GM23338 (cell line): ENCODE results near the gene SLC9A4. TPM values are rescaled to one million over a fixed set of nuclear protein-coding genes. Genes with fewer than 3 reads are reported as not detected.

Experiments used
- ATAC-seq: fragments of 200-7000 bp; cut with Tn5 transposase; 3 replicates; pipeline ENCODE4 v1.9.1; 2020
- DNase-seq: peaks from one replicate; pipeline ENCODE4 v3.0.0-alpha.2; 2015; ENCODE audit warnings: low spot score
- H2AFZ ChIP-seq: fragments of 200-600 bp; sonication (generic); 2 replicates; pipeline ENCODE4 v1.8.0; 2016; ENCODE audit warnings: antibody characterized with exemption, mild to moderate bottlenecking, moderate library complexity
- H3F3A ChIP-seq: fragments of 200-600 bp; sonication (generic); replicated peaks from 2 replicates; pipeline ENCODE4 v1.8.0; 2017; ENCODE audit warnings: antibody characterized with exemption, mixed run types, low read depth
- H3K27ac ChIP-seq: fragments of 200-600 bp; sonication (generic); 2 replicates; pipeline ENCODE4 v1.6.1; 2016; ENCODE audit warnings: low read depth
- H3K27me3 ChIP-seq: fragments of 200-600 bp; sonication (generic); 2 replicates; pipeline ENCODE4 v1.8.0; 2016; ENCODE audit warnings: mild to moderate bottlenecking, mixed run types, moderate library complexity; ENCODE audit not compliant: insufficient read depth
- H3K36me3 ChIP-seq: fragments of 200-600 bp; sonication (generic); 2 replicates; pipeline ENCODE4 v1.8.0; 2016; ENCODE audit warnings: mild to moderate bottlenecking; ENCODE audit not compliant: insufficient read depth
- H3K4me1 ChIP-seq: fragments of 200-600 bp; sonication (generic); 2 replicates; pipeline ENCODE4 v1.8.0; 2016; ENCODE audit warnings: mild to moderate bottlenecking, moderate library complexity; ENCODE audit not compliant: insufficient read depth
- H3K4me2 ChIP-seq: fragments of 200-600 bp; sonication (generic); 2 replicates; pipeline ENCODE4 v1.7.1; 2017; ENCODE audit warnings: mixed run types
- H3K4me3 ChIP-seq: fragments of 200-600 bp; sonication (generic); 2 replicates; pipeline ENCODE4 v1.6.1; 2016; ENCODE audit warnings: mixed run types
- H3K79me2 ChIP-seq: fragments of 200-600 bp; sonication (generic); replicated peaks from 2 replicates; pipeline ENCODE4 v1.8.0; 2017; ENCODE audit warnings: mild to moderate bottlenecking; ENCODE audit not compliant: insufficient read depth
- H3K9me2 ChIP-seq: fragments of 200-600 bp; sonication (generic); 2 replicates; pipeline ENCODE4 v1.8.0; 2017; ENCODE audit not compliant: insufficient read depth
- H4K20me1 ChIP-seq: fragments of 200-600 bp; sonication (generic); replicated peaks from 2 replicates; pipeline ENCODE4 v1.8.0; 2017; ENCODE audit warnings: mild to moderate bottlenecking; ENCODE audit not compliant: insufficient read depth
- H3K27ac Mint-ChIP-seq: 2 replicates; pipeline ENCODE4 v1.8.0; 2020; ENCODE audit warnings: inconsistent platforms, mild to moderate bottlenecking, moderate library complexity, mixed read lengths
- H3K27me3 Mint-ChIP-seq: 3 replicates; pipeline ENCODE4 v1.8.0; 2022; ENCODE audit warnings: low read depth, mild to moderate bottlenecking, moderate library complexity, mixed read lengths, inconsistent platforms; ENCODE audit not compliant: insufficient read depth, poor library complexity
- H3K36me3 Mint-ChIP-seq: 3 replicates; pipeline ENCODE4 v1.8.0; 2021; ENCODE audit warnings: low read depth, mild to moderate bottlenecking, inconsistent platforms, moderate library complexity, mixed read lengths
- H3K4me1 Mint-ChIP-seq: 3 replicates; pipeline ENCODE4 v1.8.0; 2020; ENCODE audit warnings: mild to moderate bottlenecking, inconsistent platforms, mixed read lengths
- H3K4me3 Mint-ChIP-seq: 3 replicates; pipeline ENCODE4 v1.8.0; 2021; ENCODE audit warnings: moderate library complexity, mild to moderate bottlenecking, inconsistent platforms, mixed read lengths
- H3K9me3 Mint-ChIP-seq: 3 replicates; pipeline ENCODE4 v1.8.0; 2020; ENCODE audit warnings: moderate library complexity, mild to moderate bottlenecking, inconsistent platforms, mixed read lengths
- CREB1 ChIP-seq: fragments of 250-450 bp; sonication (Bioruptor Pico); IDR thresholded peaks from 2 replicates; pipeline ENCODE4 v1.5.0; 2020; ENCODE audit warnings: low read depth, mild to moderate bottlenecking, moderate library complexity
- EZH2 ChIP-seq: fragments of 200-600 bp; sonication (generic); IDR thresholded peaks from one replicate; pipeline ENCODE4 v1.8.0; 2017; ENCODE audit warnings: antibody characterized with exemption, mild to moderate bottlenecking, low read depth; ENCODE audit not compliant: unreplicated experiment
- EZH2phosphoT487 ChIP-seq: fragments of 200-600 bp; sonication (generic); IDR thresholded peaks from one replicate; pipeline ENCODE4 v1.8.1; 2018; ENCODE audit warnings: antibody characterized with exemption; ENCODE audit not compliant: unreplicated experiment
- JUNB ChIP-seq: IDR thresholded peaks from one replicate; pipeline ENCODE4 v1.6.1; 2016; ENCODE audit warnings: antibody characterized with exemption; ENCODE audit not compliant: unreplicated experiment
- NANOG ChIP-seq: IDR thresholded peaks from 2 replicates; pipeline ENCODE4 v1.6.1; 2016; ENCODE audit warnings: antibody characterized with exemption, borderline replicate concordance
- ZNF331 ChIP-seq: fragments of 250-450 bp; sonication (Bioruptor Pico); IDR thresholded peaks from 2 replicates; pipeline ENCODE4 v1.5.0; 2020; ENCODE audit warnings: low read depth, mild to moderate bottlenecking, moderate library complexity
- polyA plus RNA-seq: library from polyadenylated mRNA; unstranded; fragments of >200 nt; fragmentation: Nextera tagmentation; extraction: Ambion mirVana; gene quantifications from 2 replicates; pipeline ENCODE4 v1.2.1, GENCODE V29; 2016
- total RNA-seq: library from RNA; depleted of rRNA; stranded (reverse); fragments of >200 nt; shearing (Covaris generic); gene quantifications from 2 replicates; pipeline ENCODE4 v1.2.3, GENCODE V29; 2014
- TF ChIP-seq, protein P1 (sequence below): IDR thresholded peaks from one replicate; pipeline ENCODE4 v1.6.1; 2018; ENCODE audit warnings: antibody characterized with exemption; ENCODE audit not compliant: unreplicated experiment
- TF ChIP-seq, protein P2 (sequence below), 2 experiments: fragments of 200-600 bp in 1 of 2; sonication (generic) in 1 of 2; conservative IDR thresholded peaks; 2 replicates each; pipeline versions ENCODE4 v1.5.1 to v1.6.1; 2016 to 2017; ENCODE audit warnings: antibody characterized with exemption in 2 of 2, low read depth in 2 of 2, mild to moderate bottlenecking in 2 of 2, moderate library complexity in 1 of 2

The SLC9A4 gene
- total and polyA plus RNA-seq, 2 experiments from 2014 or later = not detected

DNA sequence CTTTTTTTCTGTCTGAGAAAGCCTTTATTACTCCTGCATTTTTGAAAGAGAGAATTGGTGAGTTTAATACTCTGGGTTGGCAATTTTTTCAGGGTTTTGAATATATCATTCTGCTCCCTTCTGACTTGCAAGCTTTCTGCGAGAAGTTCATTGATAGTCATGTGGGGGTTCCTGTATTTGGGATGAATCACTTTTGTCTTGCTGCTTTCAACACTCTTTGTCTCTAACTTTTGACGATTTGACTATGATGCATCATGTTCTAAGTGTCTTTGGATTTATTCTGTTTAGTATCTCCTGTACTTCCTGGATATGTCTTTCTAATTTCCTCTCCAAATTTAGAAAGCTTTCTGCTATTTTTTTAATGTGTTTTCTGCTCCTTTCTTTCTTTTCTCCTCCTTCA, 105.3 kb downstream of the SLC9A4 start:
- DNase-seq (no peak), ATAC-seq (no peak)
- no peak overlapping the region for H3K4me3 ChIP-seq
- Mint-ChIP-seq H3K4me3 (no peak overlapping the region), H3K4me1 (no peaks in the 10 kb centered on the region), H3K27me3 (no peaks in the 10 kb centered on the region), H3K27ac (no peak overlapping the region), H3K36me3 (peaks cover 3% of the 10 kb centered on the region; the same call in 1 of the 3 replicates), H3K9me3 (peaks cover 7% of the 10 kb centered on the region; the same call in 2 of the 3 replicates)
- H3F3A ChIP-seq = no peaks in the 10 kb centered on the region
- no peaks in the 10 kb centered on the region for H3K27me3 ChIP-seq
- H3K4me1 ChIP-seq = no peaks in the 10 kb centered on the region; the same call in 1 of the 2 replicates
- no peaks in the 10 kb centered on the region for H4K20me1 ChIP-seq
- no peak overlapping the region for H2AFZ ChIP-seq
- H3K79me2 ChIP-seq = no peaks in the 10 kb centered on the region
- no peak overlapping the region for H3K4me2 ChIP-seq
- no peaks in the 10 kb centered on the region for H3K36me3 ChIP-seq
- TF ChIP-seq JUNB = no peak
- TF ChIP-seq NANOG = no peak
- TF ChIP-seq EZH2phosphoT487 = no peak
- no peak for TF ChIP-seq EZH2
- TF ChIP-seq, protein P1, sequence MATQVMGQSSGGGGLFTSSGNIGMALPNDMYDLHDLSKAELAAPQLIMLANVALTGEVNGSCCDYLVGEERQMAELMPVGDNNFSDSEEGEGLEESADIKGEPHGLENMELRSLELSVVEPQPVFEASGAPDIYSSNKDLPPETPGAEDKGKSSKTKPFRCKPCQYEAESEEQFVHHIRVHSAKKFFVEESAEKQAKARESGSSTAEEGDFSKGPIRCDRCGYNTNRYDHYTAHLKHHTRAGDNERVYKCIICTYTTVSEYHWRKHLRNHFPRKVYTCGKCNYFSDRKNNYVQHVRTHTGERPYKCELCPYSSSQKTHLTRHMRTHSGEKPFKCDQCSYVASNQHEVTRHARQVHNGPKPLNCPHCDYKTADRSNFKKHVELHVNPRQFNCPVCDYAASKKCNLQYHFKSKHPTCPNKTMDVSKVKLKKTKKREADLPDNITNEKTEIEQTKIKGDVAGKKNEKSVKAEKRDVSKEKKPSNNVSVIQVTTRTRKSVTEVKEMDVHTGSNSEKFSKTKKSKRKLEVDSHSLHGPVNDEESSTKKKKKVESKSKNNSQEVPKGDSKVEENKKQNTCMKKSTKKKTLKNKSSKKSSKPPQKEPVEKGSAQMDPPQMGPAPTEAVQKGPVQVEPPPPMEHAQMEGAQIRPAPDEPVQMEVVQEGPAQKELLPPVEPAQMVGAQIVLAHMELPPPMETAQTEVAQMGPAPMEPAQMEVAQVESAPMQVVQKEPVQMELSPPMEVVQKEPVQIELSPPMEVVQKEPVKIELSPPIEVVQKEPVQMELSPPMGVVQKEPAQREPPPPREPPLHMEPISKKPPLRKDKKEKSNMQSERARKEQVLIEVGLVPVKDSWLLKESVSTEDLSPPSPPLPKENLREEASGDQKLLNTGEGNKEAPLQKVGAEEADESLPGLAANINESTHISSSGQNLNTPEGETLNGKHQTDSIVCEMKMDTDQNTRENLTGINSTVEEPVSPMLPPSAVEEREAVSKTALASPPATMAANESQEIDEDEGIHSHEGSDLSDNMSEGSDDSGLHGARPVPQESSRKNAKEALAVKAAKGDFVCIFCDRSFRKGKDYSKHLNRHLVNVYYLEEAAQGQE = no peak
- no peak for TF ChIP-seq CREB1 (CRISPR knock-in tag)
- TF ChIP-seq ZNF331 = no peak
- TF ChIP-seq, protein P2, sequence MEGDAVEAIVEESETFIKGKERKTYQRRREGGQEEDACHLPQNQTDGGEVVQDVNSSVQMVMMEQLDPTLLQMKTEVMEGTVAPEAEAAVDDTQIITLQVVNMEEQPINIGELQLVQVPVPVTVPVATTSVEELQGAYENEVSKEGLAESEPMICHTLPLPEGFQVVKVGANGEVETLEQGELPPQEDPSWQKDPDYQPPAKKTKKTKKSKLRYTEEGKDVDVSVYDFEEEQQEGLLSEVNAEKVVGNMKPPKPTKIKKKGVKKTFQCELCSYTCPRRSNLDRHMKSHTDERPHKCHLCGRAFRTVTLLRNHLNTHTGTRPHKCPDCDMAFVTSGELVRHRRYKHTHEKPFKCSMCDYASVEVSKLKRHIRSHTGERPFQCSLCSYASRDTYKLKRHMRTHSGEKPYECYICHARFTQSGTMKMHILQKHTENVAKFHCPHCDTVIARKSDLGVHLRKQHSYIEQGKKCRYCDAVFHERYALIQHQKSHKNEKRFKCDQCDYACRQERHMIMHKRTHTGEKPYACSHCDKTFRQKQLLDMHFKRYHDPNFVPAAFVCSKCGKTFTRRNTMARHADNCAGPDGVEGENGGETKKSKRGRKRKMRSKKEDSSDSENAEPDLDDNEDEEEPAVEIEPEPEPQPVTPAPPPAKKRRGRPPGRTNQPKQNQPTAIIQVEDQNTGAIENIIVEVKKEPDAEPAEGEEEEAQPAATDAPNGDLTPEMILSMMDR (conservative IDR thresholded peaks at IDR 0.05; ENCODE audit: low read depth in 2 of 2) = no peak
- peaks cover 7% of the 10 kb centered on the region for H3K9me2 ChIP-seq
- no peak overlapping the region for H3K27ac ChIP-seq

DNA sequence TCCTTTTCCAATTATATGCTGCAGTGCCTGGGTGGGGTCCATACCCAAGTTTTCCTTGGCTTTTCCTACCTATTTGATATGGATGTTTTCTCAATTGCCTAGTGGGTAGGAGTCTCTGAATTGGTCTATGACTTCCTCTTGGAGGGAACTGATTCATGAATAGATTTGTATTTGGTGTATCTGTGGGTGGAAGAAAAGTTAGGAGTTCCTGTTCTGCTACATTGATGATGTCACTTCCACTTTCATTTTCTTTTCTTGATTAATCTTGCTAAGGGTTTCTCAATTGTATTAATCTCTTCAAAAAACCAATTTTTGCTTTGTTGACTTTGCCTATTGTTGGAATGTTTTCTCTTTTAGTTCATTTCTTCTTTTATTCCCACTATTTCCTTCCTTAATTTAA, 108.9 kb downstream of the SLC9A4 start:
- peaks cover 11% of the 10 kb centered on the region for H3K4me1 Mint-ChIP-seq
- no peaks in the 10 kb centered on the region for H3K27me3 Mint-ChIP-seq
- H4K20me1 ChIP-seq = no peaks in the 10 kb centered on the region
- no peak overlapping the region for H3K27ac Mint-ChIP-seq
- no peaks in the 10 kb centered on the region for H3F3A ChIP-seq
- no peaks in the 10 kb centered on the region for H3K36me3 ChIP-seq
- no peaks in the 10 kb centered on the region; the same call in 2 of the 3 replicates for H3K9me3 Mint-ChIP-seq
- peaks cover 14% of the 10 kb centered on the region for H3K4me1 ChIP-seq
- H3K4me3 Mint-ChIP-seq = no peak overlapping the region
- no peak overlapping the region for H3K4me2 ChIP-seq
- DNase-seq = no peak
- H3K9me2 ChIP-seq = peaks cover 3% of the 10 kb centered on the region; the same call in 1 of the 2 replicates
- TF ChIP-seq JUNB = no peak
- TF ChIP-seq, protein P2 (conservative IDR thresholded peaks at IDR 0.05; ENCODE audit: low read depth in 2 of 2) = no peak
- TF ChIP-seq CREB1 (CRISPR knock-in tag) = no peak
- TF ChIP-seq NANOG = no peak
- TF ChIP-seq EZH2phosphoT487 = no peak
- TF ChIP-seq ZNF331 = no peak
- TF ChIP-seq, protein P1 = no peak
- no peak overlapping the region for H3K4me3 ChIP-seq
- no peaks in the 10 kb centered on the region for H3K27me3 ChIP-seq
- no peak overlapping the region for H2AFZ ChIP-seq
- no peaks in the 10 kb centered on the region for H3K79me2 ChIP-seq
- no peaks in the 10 kb centered on the region for H3K36me3 Mint-ChIP-seq
- ATAC-seq = no peak
- H3K27ac ChIP-seq = no peak overlapping the region
